Activated CD8-positive, alpha-beta memory T cell treated with anti-CD3 and anti-CD28 coated beads for 36 hours (primary cell): Measurements from ENCODE around the gene HEATR5B. TPM values are rescaled to one million over a fixed set of nuclear protein-coding genes. Genes with fewer than 3 reads are reported as not detected.

ENCODE experiments used
- CTCF ChIA-PET: fragments of 350-600 bp; sonication (Branson Sonifier 250); formaldehyde crosslinking; loops from one replicate; lab custom pipeline; 2021; ENCODE audit warnings: antibody characterized with exemption; lab: Charles Lee
- POLR2A ChIA-PET: fragments of 350-600 bp; sonication (Branson Sonifier 250); formaldehyde crosslinking; loops from one replicate; lab custom pipeline; 2021; ENCODE audit warnings: antibody characterized with exemption; lab: Charles Lee
- total RNA-seq, 2 experiments: library from RNA; stranded (reverse); gene quantifications; one replicate each; pipeline ENCODE4 v1.2.3, GENCODE V29; 2021

Gene HEATR5B
- 10 to 100 TPM; 17.5 to 18.2 TPM for total RNA-seq

GRCh38 chr2:37083873-37084794, at the start of gene HEATR5B, which contains the start of gene GPATCH11:
Gene HEATR5B, minus strand, starts transcription at chr2:37084372. Its CDS starts 958 bp downstream, at chr2:37083414.
Gene GPATCH11, plus strand, starts transcription at chr2:37084518. Its CDS starts 3,864 bp downstream, at chr2:37088382.
- POLR2A ChIA-PET, result interaction anchor here (0.7 kb wide), 1 partner anchor 122 kb away, joined by 4 read pairs; no protein-coding TSS in a partner anchor
- CTCF ChIA-PET, result no interaction called here

- POLR2A ChIA-PET, result no interaction called here
- CTCF ChIA-PET, result no interaction called here
Measured at GRCh38 chr2:37132914-37133313, 48.7 kb upstream of the HEATR5B start.

- CTCF ChIA-PET, result no interaction called here
- POLR2A ChIA-PET, result no interaction called here
Measured at GRCh38 chr2:37125416-37125815, 41.2 kb upstream of the HEATR5B start.

- ChIA-PET POLR2A (no interaction called here), CTCF (no interaction called here)
Measured at GRCh38 chr2:37119157-37119556, 35.0 kb upstream of the HEATR5B start.

GRCh38 chr2:37117566-37117965, 33.4 kb upstream of the HEATR5B start:
- POLR2A ChIA-PET, result no interaction called here

GRCh38 chr2:37111958-37112357, 27.8 kb upstream of the HEATR5B start:
- ChIA-PET CTCF (interaction anchor here (0.7 kb wide), 1 partner anchor 141 kb away, joined by 3 read pairs; no protein-coding TSS in a partner anchor), POLR2A (no interaction called here)

More at GRCh38 chr2:37117566-37117965, 33.4 kb upstream of the HEATR5B start:
- CTCF ChIA-PET, result no interaction called here

- CTCF ChIA-PET, result no interaction called here
Measured at GRCh38 chr2:37110306-37111212, 26.4 kb upstream of the HEATR5B start.

GRCh38 chr2:37109523-37109922, 25.4 kb upstream of the HEATR5B start:
- CTCF ChIA-PET, result no interaction called here
- POLR2A ChIA-PET, result no interaction called here

More at GRCh38 chr2:37110306-37111212, 26.4 kb upstream of the HEATR5B start:
- POLR2A ChIA-PET, result no interaction called here

- ChIA-PET CTCF (interaction anchor here (0.8 kb wide), 1 partner anchor 15 kb away, joined by 3 read pairs; no protein-coding TSS in a partner anchor), POLR2A (no interaction called here)
Measured at GRCh38 chr2:37105150-37105549, 21.0 kb upstream of the HEATR5B start.

- CTCF ChIA-PET, result no interaction called here
- POLR2A ChIA-PET, result interaction anchor here (0.6 kb wide), 1 partner anchor 250 kb away, joined by 3 read pairs; no protein-coding TSS in a partner anchor
Measured at GRCh38 chr2:37104178-37104577, 20.0 kb upstream of the HEATR5B start.

- ChIA-PET CTCF (no interaction called here), POLR2A (interaction anchor here (0.5 kb wide), 1 partner anchor 100 kb away, joined by 7 read pairs; no protein-coding TSS in a partner anchor)
Measured at GRCh38 chr2:37102588-37102987, 18.4 kb upstream of the HEATR5B start.

GRCh38 chr2:37100054-37100453, 15.9 kb upstream of the HEATR5B start:
- POLR2A ChIA-PET, result no interaction called here

GRCh38 chr2:37098416-37099118, 14.4 kb upstream of the HEATR5B start:
- POLR2A ChIA-PET, result no interaction called here

More at GRCh38 chr2:37100054-37100453, 15.9 kb upstream of the HEATR5B start:
- CTCF ChIA-PET, result no interaction called here

GRCh38 chr2:37096568-37096967, 12.4 kb upstream of the HEATR5B start:
- POLR2A ChIA-PET, result no interaction called here

More at GRCh38 chr2:37098416-37099118, 14.4 kb upstream of the HEATR5B start:
- CTCF ChIA-PET, result no interaction called here

GRCh38 chr2:37091873-37092272, 7.7 kb upstream of the HEATR5B start:
- ChIA-PET POLR2A (no interaction called here), CTCF (no interaction called here)

More at GRCh38 chr2:37096568-37096967, 12.4 kb upstream of the HEATR5B start:
- CTCF ChIA-PET, result no interaction called here

- POLR2A ChIA-PET, result no interaction called here
- CTCF ChIA-PET, result no interaction called here
Measured at GRCh38 chr2:37090019-37090477, 5.9 kb upstream of the HEATR5B start.

- ChIA-PET POLR2A (interaction anchor here (0.7 kb wide), 1 partner anchor 41 kb away, joined by 4 read pairs; no protein-coding TSS in a partner anchor), CTCF (no interaction called here)
Measured at GRCh38 chr2:37085731-37086147, 1.6 kb upstream of the HEATR5B start.

GRCh38 chr2:37084797-37085196, 625 bp upstream of the HEATR5B start:
- POLR2A ChIA-PET, result interaction anchor here (0.7 kb wide), 1 partner anchor 121 kb away, joined by 4 read pairs; no protein-coding TSS in a partner anchor

More at GRCh38 chr2:37084797-37085196, 625 bp upstream of the HEATR5B start:
- CTCF ChIA-PET, result no interaction called here
